NCI-H2196 treated with DMSO at 0.1 percent for 48 hours (cell line): ENCODE data around the gene SCYL2.
"Not testable (repeated sequence)": the region's sequence is repeated elsewhere in the genome, so short reads cannot be mapped to it uniquely, and the experiment has no call there.

ENCODE experiments used
- DNase-seq: peaks from one replicate; lab custom pipeline; 2025; ENCODE audit not compliant: unreplicated experiment; lab: John Stamatoyannopoulos, UW

Gene SCYL2

DNA sequence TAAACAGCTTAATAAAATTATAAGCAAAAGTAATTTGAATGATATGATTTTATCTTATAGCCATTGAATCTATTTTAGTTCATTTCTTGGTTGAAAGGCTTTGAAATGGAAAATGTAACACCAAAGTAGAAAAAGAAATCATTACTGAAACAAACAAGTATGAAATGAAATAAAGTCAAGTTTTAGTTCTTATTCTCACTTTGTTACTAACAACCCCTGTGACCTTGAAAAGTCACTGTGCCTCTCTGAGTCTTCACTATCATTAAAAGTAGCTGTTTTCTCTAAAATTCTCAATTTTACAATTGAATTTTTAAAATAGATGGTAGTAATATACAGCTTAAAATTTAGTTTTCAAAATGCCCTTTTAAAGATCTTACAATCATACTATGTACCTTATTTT, 57.5 kb downstream of the SCYL2 start:
- no peak for DNase-seq

DNA sequence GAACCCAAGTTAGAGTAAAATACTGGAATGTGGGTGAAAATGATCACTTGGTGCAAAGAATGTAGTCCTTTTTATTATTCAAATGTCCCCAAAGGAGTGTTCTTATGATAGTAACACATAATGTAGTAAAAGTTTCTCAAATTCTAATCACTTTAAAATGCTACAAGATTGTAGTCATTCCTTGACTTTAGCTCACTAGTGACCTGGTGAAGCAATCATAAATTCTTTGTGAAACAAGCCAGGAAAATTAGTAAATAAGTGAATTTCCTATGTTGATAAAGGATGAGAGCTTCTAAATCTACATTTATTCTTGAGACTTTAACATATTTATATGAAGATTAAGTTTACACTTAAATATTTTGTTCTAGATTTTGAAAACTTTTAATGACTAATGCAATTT, 59.2 kb downstream of the SCYL2 start:
- no peak for DNase-seq

DNA sequence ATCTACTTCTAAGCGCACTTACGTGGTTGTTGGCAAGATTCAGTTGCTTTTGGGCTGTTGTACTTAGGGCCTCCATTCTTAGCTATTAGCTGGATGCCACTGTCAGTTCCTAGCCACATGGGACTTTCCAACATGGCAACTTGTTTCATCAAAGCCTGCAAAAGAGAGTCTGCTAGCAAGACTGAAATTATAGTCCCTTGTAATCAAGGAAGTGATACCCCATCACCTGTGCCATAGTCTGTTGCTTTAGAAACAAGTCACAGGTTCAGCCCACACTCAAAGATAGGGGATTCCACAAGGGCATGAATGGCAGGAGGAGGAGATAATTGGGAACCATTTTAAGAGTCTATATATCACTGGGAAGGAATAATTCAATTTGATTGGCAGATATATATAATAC, 62.8 kb downstream of the SCYL2 start:
- DNase-seq, result no peak

DNA sequence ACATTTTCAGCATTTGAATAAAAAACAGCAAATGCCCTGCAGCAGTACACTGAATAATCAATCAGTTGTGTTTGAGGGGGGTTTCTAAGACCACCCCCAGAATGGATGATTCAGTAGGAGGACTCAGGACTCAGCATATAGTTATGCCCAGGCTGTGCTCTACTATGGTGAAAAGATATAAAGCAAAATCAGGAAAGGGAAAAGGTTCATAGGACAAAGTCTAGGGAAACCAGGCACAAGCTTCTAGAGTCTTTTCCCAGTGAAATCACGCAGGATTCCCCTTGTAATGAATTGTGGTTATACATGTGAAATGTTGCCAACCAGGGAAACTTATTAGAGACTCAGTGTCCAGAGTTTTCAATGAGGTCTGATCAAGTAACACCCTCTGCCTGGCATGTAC, 64.9 kb downstream of the SCYL2 start:
- no peak for DNase-seq

DNA sequence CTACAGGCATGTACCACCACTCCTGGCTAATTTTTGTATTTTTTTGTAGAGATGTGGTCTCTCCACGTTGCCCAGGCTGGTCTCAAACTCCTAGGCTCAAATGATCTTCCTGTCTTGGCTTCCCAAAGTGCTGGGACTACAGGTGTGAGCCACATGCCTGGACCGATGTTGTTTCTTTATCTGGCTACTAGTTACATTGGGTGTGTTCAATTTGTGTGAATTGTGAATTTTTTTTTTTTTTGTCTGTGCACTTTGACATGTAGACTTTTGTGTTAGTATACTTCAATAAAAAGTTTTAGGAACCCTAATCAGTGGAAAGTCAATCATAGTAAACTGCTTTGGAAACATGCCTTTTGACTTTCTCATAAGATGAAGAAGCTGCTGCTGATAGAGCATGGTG, 65.9 kb downstream of the SCYL2 start:
- DNase-seq, result no peak

DNA sequence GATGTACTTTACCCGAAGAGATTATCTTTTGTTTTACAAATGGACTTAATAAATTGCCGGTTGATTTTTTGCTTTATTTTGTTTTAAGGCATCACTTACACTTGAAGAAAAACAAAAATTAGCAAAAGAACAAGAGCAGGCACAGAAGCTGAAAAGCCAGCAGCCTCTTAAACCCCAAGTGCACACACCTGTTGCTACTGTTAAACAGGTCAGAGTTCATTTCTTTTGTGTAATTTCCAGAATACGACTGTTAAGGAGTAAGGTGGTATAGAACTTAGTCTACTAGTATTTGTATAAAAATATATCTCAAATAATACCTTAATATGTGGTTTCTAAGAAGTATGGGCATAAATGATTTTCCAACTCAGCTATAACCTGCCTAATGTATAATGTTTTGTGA, 70.3 kb downstream of the SCYL2 start:
- DNase-seq, result no peak

DNA sequence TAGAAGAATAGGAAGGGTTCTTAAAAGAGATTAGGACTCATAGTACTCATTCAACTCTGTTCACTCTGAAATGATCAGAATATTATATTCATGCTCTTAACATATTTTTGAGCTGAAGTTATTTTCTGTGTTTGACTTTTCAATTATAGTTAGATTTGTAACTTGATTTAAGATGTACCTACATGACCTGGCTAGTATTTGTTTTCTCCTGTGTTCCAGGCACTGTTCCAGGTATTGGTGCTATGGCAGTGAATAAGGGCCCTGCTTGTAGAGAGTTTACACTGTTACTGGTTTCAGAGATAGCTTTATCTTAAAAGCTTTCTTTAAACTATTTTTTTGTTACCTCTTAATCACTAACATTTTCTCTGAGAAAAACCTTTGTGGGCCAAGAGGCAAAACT, 70.8 kb downstream of the SCYL2 start:
- DNase-seq, result no peak

DNA sequence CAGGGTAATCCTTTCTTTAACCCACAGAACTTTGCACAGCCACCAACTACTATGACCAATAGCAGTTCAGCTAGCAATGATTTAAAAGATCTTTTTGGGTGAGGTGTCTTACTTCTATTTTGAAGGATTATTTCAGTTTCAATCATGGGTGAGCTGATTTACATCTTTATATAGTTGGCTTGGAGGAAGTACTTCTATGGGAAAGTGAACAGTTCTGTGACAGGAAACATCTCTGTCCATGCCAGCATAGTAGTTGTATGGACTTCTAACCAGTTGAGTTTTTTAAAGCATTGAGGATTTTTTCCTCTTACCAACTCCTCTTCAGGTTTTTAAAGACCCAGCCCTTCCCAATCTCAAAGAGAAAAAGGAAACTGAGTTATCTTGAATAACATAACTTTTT, 72.1 kb downstream of the SCYL2 start:
- DNase-seq, result no peak

DNA sequence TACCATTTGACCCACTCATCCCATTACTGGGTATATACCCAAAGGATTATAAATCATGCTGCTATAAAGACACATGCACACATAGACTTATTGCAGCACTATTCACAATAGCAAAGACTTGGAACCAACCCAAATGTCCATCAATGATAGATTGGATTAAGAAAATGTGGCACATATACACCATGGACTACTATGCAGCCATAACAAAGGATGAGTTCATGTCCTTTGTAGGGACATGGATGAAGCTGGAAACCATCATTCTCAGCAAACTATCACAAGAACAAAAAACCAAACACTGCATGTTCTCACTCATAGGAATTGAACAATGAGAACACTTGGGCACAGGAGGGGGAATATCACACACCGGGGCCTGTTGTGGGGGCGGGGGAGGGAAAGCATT, 75.9 kb downstream of the SCYL2 start:
- DNase-seq, result not testable (repeated sequence)

DNA sequence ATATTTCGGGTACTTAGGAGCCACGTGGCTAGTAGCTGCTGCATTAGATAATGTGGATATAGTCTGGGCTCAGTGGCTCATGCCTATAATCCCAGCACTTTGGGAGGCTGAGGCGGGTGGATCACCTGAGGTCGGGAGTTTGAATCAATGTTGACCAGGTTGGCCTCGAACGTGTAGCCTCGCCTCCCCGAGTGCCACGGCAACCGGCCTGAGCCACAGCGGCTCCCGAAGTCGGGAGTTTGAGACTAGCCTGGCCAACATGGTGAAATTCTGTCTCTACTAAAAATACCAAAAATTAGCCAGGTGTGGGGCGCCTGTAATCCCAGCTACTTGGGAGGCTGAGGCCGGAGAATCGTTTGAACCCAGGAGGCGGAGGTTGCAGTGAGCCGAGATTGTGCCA, 77.4 kb downstream of the SCYL2 start:
- DNase-seq, result not testable (repeated sequence)

DNA sequence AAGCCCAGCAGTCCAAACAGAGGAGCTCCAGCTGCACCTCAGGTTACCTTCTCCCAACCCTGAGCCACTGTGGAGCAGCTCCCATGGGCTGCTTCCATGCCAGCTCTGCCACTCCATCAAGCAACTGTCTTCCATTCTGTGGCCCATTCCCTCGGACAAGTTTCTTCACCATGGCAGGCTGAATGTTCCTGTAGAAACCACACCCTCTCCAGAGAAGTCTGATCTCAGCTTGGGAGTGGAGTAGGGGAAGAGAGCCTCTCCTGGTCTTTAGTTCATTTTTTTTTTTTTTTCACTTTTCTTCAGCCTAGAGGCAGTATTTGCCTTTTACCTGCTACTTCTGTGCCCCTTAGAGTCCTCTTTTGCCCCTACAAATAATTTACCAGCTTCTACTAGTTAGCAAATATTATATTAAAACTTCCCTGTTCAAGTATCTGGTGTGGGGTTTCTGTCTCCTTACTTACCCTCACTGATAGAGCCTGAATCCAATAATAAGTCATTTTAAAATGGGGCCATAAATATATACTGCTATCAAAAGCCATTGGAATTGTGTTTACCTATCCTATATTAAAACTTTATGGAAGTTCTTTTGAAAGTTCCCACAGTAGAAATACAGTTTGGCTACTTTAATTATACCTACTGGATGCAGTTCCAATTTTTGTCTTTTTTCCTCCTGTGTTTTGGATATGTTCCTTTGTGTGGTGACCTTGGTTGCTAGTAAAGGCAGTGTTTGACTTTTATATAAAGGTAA, 78.2 kb downstream of the SCYL2 start:
- no peak for DNase-seq

DNA sequence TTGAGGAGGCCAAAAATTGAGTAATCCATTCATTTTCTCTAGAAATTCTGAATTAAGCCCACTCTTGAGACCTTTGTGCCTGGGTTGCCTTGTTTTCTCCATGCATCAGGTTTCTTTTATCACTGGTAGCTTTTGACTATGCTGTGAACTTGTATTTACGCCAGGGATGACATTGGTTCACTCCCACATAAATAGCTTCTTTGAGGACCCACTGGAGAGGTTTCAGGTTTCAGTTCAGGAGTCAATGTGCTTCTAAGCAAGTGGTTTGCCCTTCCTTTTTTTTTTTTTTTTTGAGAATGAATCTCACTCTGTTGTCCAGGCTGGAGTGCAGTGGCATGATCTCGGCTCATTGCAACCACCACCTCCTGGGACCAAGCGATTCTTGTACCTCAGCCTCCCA, 79.7 kb downstream of the SCYL2 start:
- DNase-seq, result no peak

DNA sequence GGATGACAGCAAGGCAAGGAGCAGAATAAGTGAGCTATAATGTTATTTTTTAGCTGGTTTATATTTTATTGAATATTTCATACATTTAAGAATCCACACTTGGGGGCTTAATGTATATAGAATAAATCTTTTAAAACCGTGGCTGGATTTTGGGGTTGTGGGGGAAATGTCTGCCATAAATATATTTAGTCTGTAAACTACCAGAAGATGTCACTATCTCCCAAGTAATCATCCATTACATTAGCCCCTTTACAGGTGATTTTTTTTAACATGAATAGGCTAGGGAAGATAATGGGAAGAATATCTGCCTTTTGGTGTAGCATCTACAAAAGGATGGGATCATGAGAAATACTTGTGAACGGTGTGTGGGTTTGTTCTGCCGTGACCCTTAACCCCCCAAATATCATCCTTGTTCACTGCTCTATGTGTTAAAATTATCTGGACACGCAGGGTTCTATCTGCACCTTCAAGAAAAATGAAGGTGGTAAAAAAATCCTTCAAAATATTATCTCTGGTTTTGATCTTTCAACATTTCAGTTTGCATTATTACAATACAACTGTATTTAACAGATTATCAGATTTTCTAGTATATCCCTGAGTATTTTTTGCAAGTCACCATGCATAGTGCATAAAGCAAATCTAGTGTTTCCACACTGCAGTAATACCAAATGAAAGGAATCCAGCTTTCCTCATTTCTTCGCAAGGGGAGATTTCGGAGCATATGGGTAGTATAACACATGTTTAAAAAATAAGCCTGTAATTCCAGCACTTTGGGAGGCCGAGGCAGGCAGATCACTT, 81.9 kb downstream of the SCYL2 start:
- DNase-seq, result no peak

DNA sequence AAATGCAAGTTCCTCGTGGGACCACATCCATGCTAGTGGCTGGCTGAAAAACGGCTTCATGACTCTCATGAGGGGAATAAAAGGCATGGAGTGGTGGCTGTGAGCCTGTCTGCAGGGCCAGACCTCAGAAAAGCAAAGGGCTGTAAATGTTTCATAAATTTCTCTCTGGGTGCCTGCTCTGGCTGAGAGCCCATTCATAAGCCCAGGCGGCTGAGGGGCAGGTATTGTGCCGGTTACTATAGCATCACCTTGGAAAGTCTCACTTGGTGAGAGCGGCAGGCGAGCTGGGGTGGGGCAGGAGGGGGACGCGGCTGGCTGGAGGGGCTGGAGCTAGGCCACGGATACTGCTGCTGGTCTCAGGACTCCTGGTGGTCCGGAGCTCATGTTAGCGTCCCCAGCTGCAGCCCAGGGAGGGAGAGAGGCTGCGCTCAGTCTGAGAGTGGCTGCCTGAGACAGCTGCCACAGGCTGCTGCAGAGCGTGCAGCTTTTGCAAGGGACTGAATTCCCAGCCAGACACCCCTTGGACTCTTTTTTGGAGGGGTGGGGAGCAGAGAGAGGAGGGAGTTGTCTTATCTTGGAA, 89.8 kb downstream of the SCYL2 start, which contains the start of gene SLC17A8:
Gene SLC17A8, plus strand, starts transcription at position 431 of the 580 bp plus-strand sequence. CDS start 318 bp downstream, outside the sequence.
- no peak for DNase-seq

DNA sequence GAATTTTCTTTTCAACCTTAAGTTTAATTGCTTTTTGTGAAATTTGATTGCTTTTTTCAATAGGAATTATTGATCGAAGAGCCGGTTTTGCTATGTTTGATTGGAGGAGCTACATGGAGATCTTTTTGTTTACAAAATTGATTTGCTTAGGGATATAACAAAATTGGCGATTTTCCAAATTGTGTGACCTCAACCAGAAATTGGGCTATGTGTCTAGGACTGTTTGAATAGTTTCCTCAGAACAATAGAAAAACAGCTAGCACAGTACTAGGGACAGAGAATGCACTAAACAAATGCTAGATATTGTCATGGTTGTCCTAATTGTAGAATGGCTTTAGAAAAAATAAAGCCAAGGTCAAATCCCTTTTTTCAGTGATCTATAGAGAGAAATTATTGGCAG, 92.3 kb downstream of the SCYL2 start:
- no peak for DNase-seq

DNA sequence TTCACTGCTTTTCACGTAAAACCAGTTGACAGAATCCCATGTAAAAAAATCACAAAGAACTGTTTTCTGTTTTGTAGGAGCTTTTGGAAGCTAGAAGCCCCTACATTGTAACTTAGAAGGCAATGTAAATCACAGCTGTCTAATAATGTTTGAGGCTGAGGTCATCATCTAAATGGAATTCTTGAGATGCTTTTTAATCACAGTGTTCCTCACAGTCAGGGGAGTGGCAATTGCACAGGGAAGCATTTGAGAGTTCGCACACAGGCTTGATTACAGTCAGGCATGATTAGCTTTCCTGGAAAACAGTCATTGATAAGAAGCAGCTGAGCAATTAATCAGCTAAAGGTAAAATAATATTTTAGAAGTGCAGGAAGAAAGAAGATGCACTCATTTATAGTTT, 92.8 kb downstream of the SCYL2 start:
- no peak for DNase-seq

DNA sequence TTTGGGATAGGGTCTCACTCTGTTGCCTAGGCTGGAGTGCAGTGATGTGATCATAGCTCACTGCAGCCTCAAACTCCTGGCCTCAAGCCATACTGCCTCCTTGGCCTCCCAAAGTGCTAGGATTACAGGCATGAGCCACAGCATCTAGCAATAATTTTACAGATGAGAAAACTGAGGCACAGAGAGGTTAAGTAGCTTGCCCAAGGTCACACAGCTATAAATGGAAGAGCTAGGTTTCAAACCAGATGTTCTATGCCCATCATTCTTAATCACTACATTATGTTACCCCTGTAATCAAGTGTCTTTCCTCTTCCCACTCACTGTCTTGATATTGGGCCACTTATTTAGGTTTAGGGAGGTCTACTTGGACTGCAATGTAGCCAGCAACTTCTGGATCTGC, 93.5 kb downstream of the SCYL2 start:
- DNase-seq, result no peak

DNA sequence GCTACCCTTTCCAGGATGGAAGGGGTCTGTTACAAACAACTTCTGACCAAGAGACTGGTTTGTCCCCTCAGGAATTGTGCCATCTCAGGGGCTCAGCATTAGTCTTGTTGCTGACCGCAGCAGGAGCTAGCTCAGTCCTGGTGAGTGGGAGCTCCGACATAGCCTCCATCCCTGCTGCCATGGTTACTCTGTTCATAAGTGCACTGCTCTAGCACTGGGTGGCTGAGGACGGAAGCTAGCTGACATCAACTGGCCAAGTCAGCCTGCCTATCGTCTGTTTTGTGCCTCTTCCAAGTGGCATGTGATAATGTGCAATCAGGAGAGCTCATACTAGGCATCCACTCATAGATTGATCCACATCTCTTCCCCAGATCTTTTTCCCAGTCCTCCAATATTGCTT, 97.3 kb downstream of the SCYL2 start:
- no peak for DNase-seq

DNA sequence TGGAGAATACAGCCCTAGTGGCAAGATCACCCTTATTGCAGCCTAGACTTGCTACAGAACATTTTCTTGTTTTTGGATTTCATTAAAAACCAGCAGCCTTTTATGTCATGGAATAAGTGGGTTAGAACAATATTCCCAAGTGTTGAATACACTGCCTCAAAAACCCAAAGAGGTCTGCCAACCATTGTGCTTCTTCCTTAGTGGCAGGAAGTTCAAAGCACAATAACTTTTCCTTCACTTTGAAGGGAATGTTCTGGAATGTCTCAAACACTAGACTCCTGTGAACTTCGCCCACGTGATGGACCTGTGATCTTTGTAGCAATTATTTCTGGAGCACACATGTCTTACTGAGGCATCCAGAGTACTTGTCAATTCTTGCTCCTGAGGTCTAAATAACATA, 98.4 kb downstream of the SCYL2 start:
- no peak for DNase-seq

DNA sequence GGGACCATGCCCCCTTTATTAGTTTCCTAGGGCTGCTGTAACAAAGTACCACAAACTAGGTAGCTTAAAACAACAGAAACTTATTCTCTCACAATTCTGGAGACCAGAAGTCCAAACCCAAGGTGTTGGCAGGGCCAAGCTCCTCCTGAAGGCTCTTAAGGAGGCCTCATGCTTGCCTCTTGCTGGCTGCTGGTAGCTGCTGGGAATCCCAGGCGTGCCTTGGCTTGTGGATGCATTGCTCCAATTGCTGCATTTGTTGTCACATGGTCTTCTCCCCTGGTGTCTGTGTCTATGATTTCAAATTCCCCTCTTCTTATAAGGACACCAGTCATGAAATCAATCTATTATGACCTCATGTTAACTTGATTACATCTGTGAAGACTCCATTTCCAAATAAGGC, 101.1 kb downstream of the SCYL2 start:
- no peak for DNase-seq

DNA sequence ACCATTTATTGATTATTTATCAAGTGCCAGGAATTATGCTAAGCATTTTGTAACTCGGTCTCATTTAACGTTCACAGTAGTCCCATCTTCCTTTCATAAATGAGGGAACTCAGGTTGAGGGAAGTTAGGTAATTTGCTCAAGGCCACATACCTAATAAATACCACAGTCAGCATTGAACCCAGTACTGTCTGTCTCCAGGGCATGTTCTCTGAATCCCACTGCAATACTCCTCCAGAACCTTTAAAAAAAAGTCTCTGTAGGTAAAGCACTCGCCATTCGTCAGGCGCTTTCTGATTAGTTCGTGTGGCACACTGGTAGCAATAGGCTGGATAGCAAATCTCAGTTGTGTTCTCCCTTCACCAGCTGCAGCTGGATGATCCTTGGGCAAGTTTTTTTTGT, 104.2 kb downstream of the SCYL2 start:
- no peak for DNase-seq
